BLaER1 (cell line): ENCODE results near the gene PCNX1.

ENCODE experiments used
- H3K27ac ChIP-seq: shearing (Covaris generic); formaldehyde crosslinking; 2 replicates; pipeline ENCODE4 v1.8.1; 2022
- H3K27me3 ChIP-seq: shearing (Covaris generic); formaldehyde crosslinking; 2 replicates; pipeline ENCODE4 v1.8.1; 2022
- H3K36me3 ChIP-seq: shearing (Covaris generic); formaldehyde crosslinking; 2 replicates; pipeline ENCODE4 v1.8.1; 2022
- H3K4me1 ChIP-seq: shearing (Covaris generic); formaldehyde crosslinking; 2 replicates; pipeline ENCODE4 v1.8.1; 2022
- H3K4me2 ChIP-seq: shearing (Covaris generic); formaldehyde crosslinking; 2 replicates; pipeline ENCODE4 v1.8.1; 2022
- H3K4me3 ChIP-seq: shearing (Covaris generic); formaldehyde crosslinking; 2 replicates; pipeline ENCODE4 v1.8.1; 2022
- H3K9ac ChIP-seq: shearing (Covaris generic); formaldehyde crosslinking; 2 replicates; pipeline ENCODE4 v1.8.1; 2022
- H3K9me3 ChIP-seq: shearing (Covaris generic); formaldehyde crosslinking; 2 replicates; pipeline ENCODE4 v1.8.1; 2022
- H4K20me1 ChIP-seq: shearing (Covaris generic); formaldehyde crosslinking; 2 replicates; pipeline ENCODE4 v1.8.1; 2022
- Cebpa-rat ChIP-seq: shearing (Covaris generic); IDR thresholded peaks from 2 replicates; pipeline ENCODE4 v1.8.1; 2022

Gene PCNX1

DNA sequence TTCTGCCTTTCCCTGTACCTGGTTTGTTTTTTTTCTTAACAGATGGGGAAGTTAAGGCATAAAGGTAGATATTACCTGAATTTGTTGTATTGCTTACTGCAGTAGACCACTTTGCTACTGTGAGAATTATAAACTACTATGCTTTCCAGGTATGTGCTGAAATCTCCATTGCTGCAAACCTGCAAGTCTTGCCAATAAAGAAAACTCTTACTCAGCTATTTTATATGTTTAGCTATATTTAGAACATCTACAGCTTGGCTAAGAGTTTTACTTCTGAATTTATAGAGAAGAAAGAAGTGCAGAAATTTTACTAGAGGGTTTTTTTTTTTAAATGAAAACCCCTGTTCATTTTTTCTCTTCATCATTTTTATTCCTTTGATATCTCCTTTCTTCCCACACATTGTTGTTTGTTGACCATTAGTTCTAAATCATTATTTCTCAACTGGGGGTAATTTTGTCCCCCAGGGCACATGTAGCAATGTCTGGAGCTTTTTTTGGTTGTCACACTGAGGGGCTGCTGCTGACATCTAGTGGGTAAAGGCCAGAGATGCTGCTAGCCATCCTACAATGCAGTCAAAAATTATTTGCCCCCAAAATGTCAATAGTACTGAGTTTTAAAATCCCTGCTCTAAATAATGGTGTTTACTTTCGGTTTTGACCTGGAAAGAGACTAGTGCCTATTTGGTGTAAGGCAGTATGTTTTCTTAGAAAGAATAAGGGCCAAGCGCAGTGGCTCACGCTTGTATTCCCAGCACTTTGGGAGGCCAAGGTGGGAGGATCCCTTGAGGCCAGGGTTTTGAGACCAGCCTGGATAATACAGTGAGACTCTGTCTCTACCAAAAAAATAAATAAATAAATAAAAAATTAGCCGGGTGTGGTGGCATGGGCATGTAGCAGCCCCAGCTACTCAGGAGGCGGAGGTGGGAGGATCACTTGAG lies 48.6 kb downstream of the PCNX1 start:
- Histone ChIP-seq H3K9ac (no peak overlapping the region), H3K9me3 (peaks cover 10% of the 10 kb centered on the region; the same call in 1 of the 2 replicates), H3K36me3 (peaks cover 27% of the 10 kb centered on the region; the same call in 1 of the 2 replicates), H3K4me3 (no peak overlapping the region), H3K27ac (no peak overlapping the region), H3K4me1 (no peaks in the 10 kb centered on the region), H3K27me3 (no peaks in the 10 kb centered on the region), H4K20me1 (peaks cover 25% of the 10 kb centered on the region), H3K4me2 (no peak overlapping the region)
- no peak for TF ChIP-seq Cebpa-rat

DNA sequence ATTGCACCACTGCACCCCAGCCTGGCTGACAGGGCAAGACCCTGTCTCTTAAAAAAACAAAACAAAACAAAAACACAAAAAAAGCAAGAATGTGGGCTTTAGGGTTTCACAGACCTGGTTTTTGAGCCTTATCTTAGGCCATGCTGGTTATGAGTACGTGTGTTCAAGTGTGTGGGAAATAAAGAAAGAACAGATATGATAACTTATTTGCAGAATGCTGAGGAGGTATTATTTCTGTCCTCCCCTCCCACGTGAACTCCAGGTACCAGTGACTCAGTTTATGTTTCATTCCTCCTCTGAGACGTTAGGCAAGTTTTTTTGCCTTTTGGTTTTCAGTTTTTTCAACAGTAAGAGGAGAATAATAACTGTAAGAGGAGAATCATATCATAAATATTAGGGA lies 49.3 kb downstream of the PCNX1 start:
- H3K4me2 ChIP-seq, result no peak overlapping the region
- peaks cover 25% of the 10 kb centered on the region for H4K20me1 ChIP-seq
- no peak overlapping the region for H3K9ac ChIP-seq
- H3K4me3 ChIP-seq, result no peak overlapping the region
- TF ChIP-seq Cebpa-rat, result no peak
- 0 out of 2 replicates have a peak, but pooled peaks cover 5% of the 10 kb centered on the region for H3K9me3 ChIP-seq
- no peak overlapping the region for H3K27ac ChIP-seq
- peaks cover 22% of the 10 kb centered on the region; the same call in 1 of the 2 replicates for H3K36me3 ChIP-seq
- no peaks in the 10 kb centered on the region for H3K27me3 ChIP-seq
- no peaks in the 10 kb centered on the region for H3K4me1 ChIP-seq

- Histone ChIP-seq H3K9ac (no peak overlapping the region), H3K27me3 (no peaks in the 10 kb centered on the region), H3K36me3 (peaks cover 29% of the 10 kb centered on the region), H3K9me3 (0 out of 2 replicates have a peak, but pooled peaks cover 5% of the 10 kb centered on the region), H3K4me1 (no peaks in the 10 kb centered on the region), H4K20me1 (peaks cover 26% of the 10 kb centered on the region), H3K4me3 (no peak overlapping the region), H3K27ac (no peak overlapping the region), H3K4me2 (no peak overlapping the region)
- TF ChIP-seq Cebpa-rat, result no peak
Measured at GRCh38 chr14:70957710-70958109, 50.5 kb downstream of the PCNX1 start.

GRCh38 chr14:70962935-70963334 lies 55.7 kb downstream of the PCNX1 start:
- Histone ChIP-seq H3K27me3 (no peaks in the 10 kb centered on the region), H3K27ac (no peak overlapping the region), H3K4me1 (no peaks in the 10 kb centered on the region), H3K4me2 (no peak overlapping the region), H4K20me1 (peaks cover 38% of the 10 kb centered on the region), H3K9ac (no peak overlapping the region), H3K4me3 (no peak overlapping the region), H3K9me3 (0 out of 2 replicates have a peak, but pooled peaks cover 5% of the 10 kb centered on the region), H3K36me3 (peaks cover 43% of the 10 kb centered on the region)
- no peak for TF ChIP-seq Cebpa-rat

- H3K4me3 ChIP-seq, result no peak overlapping the region
- H3K9me3 ChIP-seq, result no peaks in the 10 kb centered on the region
- no peak overlapping the region for H3K9ac ChIP-seq
- no peak for TF ChIP-seq Cebpa-rat
- no peaks in the 10 kb centered on the region for H3K4me1 ChIP-seq
- H3K36me3 ChIP-seq, result peaks cover 49% of the 10 kb centered on the region
- H3K27ac ChIP-seq, result no peak overlapping the region
- H4K20me1 ChIP-seq, result peaks cover 41% of the 10 kb centered on the region
- H3K27me3 ChIP-seq, result no peaks in the 10 kb centered on the region
- no peak overlapping the region for H3K4me2 ChIP-seq
Measured at GRCh38 chr14:70964492-70964891, 57.2 kb downstream of the PCNX1 start.

DNA sequence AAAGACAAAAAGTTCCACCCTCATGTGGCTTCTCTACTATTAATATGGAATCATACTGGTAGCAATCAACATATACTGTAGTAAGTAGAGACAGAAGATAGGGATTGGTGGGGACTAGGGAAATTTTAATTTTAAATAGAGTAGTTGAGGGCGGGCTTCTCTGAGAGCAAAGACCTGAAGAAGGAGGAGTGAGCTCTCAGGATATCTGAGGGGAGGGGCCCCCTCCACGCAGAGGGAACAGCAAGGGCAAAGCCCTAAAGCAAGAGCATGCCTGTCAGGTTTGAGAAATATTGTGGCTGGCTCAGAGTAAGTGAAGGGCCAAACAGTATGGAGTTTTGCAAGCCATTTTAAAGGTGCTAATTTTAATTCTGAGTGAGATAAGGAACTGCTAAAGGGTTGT lies 64.3 kb downstream of the PCNX1 start:
- Histone ChIP-seq H3K4me1 (peaks cover 6% of the 10 kb centered on the region), H3K9me3 (no peaks in the 10 kb centered on the region), H3K27me3 (no peaks in the 10 kb centered on the region), H3K27ac (no peak overlapping the region), H3K9ac (no peak overlapping the region), H4K20me1 (peaks cover 37% of the 10 kb centered on the region; the same call in 1 of the 2 replicates), H3K36me3 (peaks cover 42% of the 10 kb centered on the region), H3K4me3 (no peak overlapping the region), H3K4me2 (no peak overlapping the region)
- no peak for TF ChIP-seq Cebpa-rat

DNA sequence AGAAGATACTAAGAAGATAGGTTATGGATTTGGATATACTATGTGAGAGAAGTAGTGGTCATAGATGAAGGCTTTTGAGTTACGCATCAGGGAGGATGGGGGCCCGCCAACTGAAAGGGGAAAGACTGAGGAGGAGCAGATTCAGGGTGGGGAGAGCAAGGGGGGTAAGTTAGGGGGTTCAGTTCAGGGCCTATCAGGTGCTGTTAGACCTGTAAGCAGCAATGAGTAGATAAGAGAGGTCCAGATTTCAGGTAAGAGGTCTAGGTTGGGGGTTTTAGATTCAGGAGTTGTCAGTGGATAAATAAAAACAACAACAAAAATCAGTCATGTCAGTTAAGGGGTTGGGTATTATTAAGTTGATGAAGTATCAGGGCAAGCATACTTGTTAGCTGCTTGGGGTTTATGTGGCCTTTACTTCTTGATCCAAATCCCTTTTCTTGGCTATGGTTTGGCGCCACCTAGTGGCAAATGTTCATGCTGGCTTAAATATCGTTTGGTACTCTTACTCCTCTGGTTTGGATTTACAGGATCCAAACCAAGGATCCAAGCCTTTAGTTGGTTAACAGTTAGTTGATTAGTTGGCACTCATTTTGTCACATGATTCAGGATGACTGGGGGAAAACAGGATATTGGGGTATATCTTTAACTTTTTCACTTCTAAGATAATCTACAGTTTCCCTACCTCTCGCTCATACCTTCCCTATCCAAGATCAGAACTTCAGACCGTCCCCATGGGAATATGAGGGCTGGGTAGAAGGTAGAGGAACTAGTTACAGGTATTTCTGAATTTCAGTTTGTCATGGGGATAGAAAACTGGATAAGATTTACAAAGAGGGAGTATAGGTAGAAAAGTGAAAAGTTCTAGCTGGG lies 65.1 kb downstream of the PCNX1 start:
- peaks cover 50% of the 10 kb centered on the region for H3K36me3 ChIP-seq
- peaks cover 33% of the 10 kb centered on the region; the same call in 1 of the 2 replicates for H4K20me1 ChIP-seq
- no peak overlapping the region for H3K9ac ChIP-seq
- H3K4me3 ChIP-seq, result no peak overlapping the region
- no peak overlapping the region for H3K27ac ChIP-seq
- H3K27me3 ChIP-seq, result no peaks in the 10 kb centered on the region
- H3K4me1 ChIP-seq, result peaks cover 8% of the 10 kb centered on the region
- no peak overlapping the region for H3K4me2 ChIP-seq
- H3K9me3 ChIP-seq, result no peaks in the 10 kb centered on the region
- TF ChIP-seq Cebpa-rat, result no peak

DNA sequence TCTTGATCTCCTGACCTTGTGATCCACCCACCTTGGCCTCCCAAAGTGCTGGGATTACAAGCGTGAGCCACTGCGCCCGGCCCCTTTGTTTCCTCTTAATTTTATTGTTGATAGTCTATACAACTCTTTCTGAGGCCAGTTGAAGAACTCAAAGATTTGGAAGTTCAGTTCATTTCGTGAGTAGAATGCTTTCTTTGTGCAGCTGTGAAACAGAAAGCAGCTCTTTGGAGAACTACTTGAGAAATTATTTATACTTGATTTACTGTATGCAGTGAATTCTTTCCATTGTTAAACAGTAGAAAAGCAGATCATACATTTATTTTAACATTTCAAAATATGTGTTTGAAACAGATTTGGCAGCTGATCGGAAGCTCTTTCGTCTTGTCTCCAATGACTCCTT lies 69.3 kb downstream of the PCNX1 start:
- H3K4me1 ChIP-seq, result peaks cover 23% of the 10 kb centered on the region
- no peak overlapping the region for H3K27ac ChIP-seq
- H4K20me1 ChIP-seq, result peaks cover 31% of the 10 kb centered on the region
- H3K9ac ChIP-seq, result no peak overlapping the region
- H3K4me2 ChIP-seq, result no peak overlapping the region
- no peak for TF ChIP-seq Cebpa-rat
- H3K27me3 ChIP-seq, result no peaks in the 10 kb centered on the region
- no peaks in the 10 kb centered on the region for H3K9me3 ChIP-seq
- H3K4me3 ChIP-seq, result no peak overlapping the region
- peaks cover 37% of the 10 kb centered on the region for H3K36me3 ChIP-seq

- H4K20me1 ChIP-seq, result peaks cover 7% of the 10 kb centered on the region; the same call in 1 of the 2 replicates
- H3K36me3 ChIP-seq, result peaks cover 37% of the 10 kb centered on the region
- no peaks in the 10 kb centered on the region for H3K9me3 ChIP-seq
- no peak overlapping the region for H3K9ac ChIP-seq
- TF ChIP-seq Cebpa-rat, result no peak
- no peaks in the 10 kb centered on the region for H3K27me3 ChIP-seq
- peaks cover 25% of the 10 kb centered on the region for H3K4me1 ChIP-seq
- H3K27ac ChIP-seq, result peak overlapping the region; percentile 43
- H3K4me2 ChIP-seq, result peak overlapping the region; percentile 3
- H3K4me3 ChIP-seq, result no peak overlapping the region
Measured at GRCh38 chr14:70981000-70981952, 74.0 kb downstream of the PCNX1 start.
